KG1 (cell line): ENCODE measurements around the gene PCID2.

ENCODE experiments used
- DNase-seq: peaks from one replicate; lab custom pipeline; 2025; lab: John Stamatoyannopoulos, UW

The PCID2 gene

GRCh38 chr13:113219256-113219940 lies 10.9 kb upstream of the PCID2 start:
- no peak for DNase-seq

GRCh38 chr13:113218586-113218985 lies 10.1 kb upstream of the PCID2 start:
- DNase-seq, result no peak

GRCh38 chr13:113216254-113217048 lies 8.0 kb upstream of the PCID2 start:
- DNase-seq, result no peak

GRCh38 chr13:113211774-113212173 lies 3.3 kb upstream of the PCID2 start:
- DNase-seq, result no peak

- no peak for DNase-seq
Measured at GRCh38 chr13:113210833-113211232, 2.4 kb upstream of the PCID2 start.

GRCh38 chr13:113209759-113210421 lies 1.4 kb upstream of the PCID2 start:
- DNase-seq, result peak; percentile 20

- DNase-seq, result peak; percentile 86
Measured at GRCh38 chr13:113209336-113209758, 878 bp upstream of the PCID2 start, which contains the start of gene CUL4A. CUL4A (plus strand) TSS chr13:113209613; CDS start chr13:113209628, 15 bp downstream.

- no peak for DNase-seq
Measured at GRCh38 chr13:113207890-113208420, 514 bp downstream of the PCID2 start.

GRCh38 chr13:113207460-113207859 lies 1.0 kb downstream of the PCID2 start:
- no peak for DNase-seq

- no peak for DNase-seq
Measured at GRCh38 chr13:113205428-113205931, 3.0 kb downstream of the PCID2 start.

GRCh38 chr13:113204378-113204734 lies 4.1 kb downstream of the PCID2 start:
- DNase-seq, result no peak

GRCh38 chr13:113203507-113204377 lies 4.7 kb downstream of the PCID2 start:
- DNase-seq, result no peak

GRCh38 chr13:113202912-113203311 lies 5.6 kb downstream of the PCID2 start:
- no peak for DNase-seq

- DNase-seq, result no peak
Measured at GRCh38 chr13:113201815-113202214, 6.7 kb downstream of the PCID2 start.

GRCh38 chr13:113196970-113197737 lies 11.3 kb downstream of the PCID2 start:
- DNase-seq, result no peak

GRCh38 chr13:113195360-113195759 lies 13.1 kb downstream of the PCID2 start:
- DNase-seq, result no peak

- DNase-seq, result no peak
Measured at GRCh38 chr13:113192902-113193301, 15.6 kb downstream of the PCID2 start.

GRCh38 chr13:113192279-113192678 lies 16.2 kb downstream of the PCID2 start:
- DNase-seq, result no peak

GRCh38 chr13:113190181-113190580 lies 18.3 kb downstream of the PCID2 start:
- DNase-seq, result no peak

GRCh38 chr13:113187883-113188665 lies 20.4 kb downstream of the PCID2 start:
- DNase-seq, result no peak
